HEK293 (cell line): Measurements from ENCODE around the gene CLPTM1.
A peak's percentile ranks its signal among the peaks of the same experiment; 100 is the strongest.

Source experiments
- CTCF ChIA-PET: fragments of 350-600 bp; formaldehyde crosslinking; extraction: SDS; loops from one replicate; lab custom pipeline; 2021; ENCODE audit warnings: antibody characterized with exemption; lab: Yijun Ruan, JAX
- POLR2A ChIA-PET: fragments of 300-600 bp; formaldehyde crosslinking; extraction: SDS; loops from one replicate; lab custom pipeline; 2020; ENCODE audit warnings: antibody characterized with exemption, inconsistent platforms; lab: Yijun Ruan, JAX
- H3K27ac ChIP-seq: fragments of 200-500 bp; sonication (Bioruptor generic); 2 replicates; pipeline ENCODE4 v1.5.1; 2014; ENCODE audit warnings: low read depth, low read length, control low read depth, inconsistent platforms; ENCODE audit errors: extremely low read depth
- H3K36me3 ChIP-seq, 2 experiments: fragments of 200-500 bp in 1 of 2; sonication (Bioruptor generic) in 1 of 2; 1 replicate in 1 of 2; 2 replicates in 1 of 2; pipeline ENCODE4 v1.5.1; 2014 to 2017; ENCODE audit warnings: inconsistent platforms in 2 of 2, low read length in 2 of 2; ENCODE audit not compliant: control insufficient read depth in 2 of 2, insufficient read depth in 1 of 2
- H3K4me1 ChIP-seq: fragments of 200-500 bp; sonication (Bioruptor generic); 2 replicates; pipeline ENCODE4 v1.5.1; 2014; ENCODE audit warnings: mild to moderate bottlenecking, low read length, inconsistent platforms; ENCODE audit not compliant: control insufficient read depth, insufficient read depth
- H3K4me3 ChIP-seq: 2 replicates; pipeline ENCODE4 v1.5.1; 2011; ENCODE audit warnings: low read depth, mild to moderate bottlenecking, control low read depth, low read length, moderate library complexity
- H3K9me3 ChIP-seq: fragments of 200-500 bp; sonication (Bioruptor generic); 2 replicates; pipeline ENCODE4 v1.5.1; 2014; ENCODE audit warnings: low read depth, low read length, inconsistent platforms; ENCODE audit not compliant: control insufficient read depth, insufficient read depth
- GLIS1 ChIP-seq: fragments of 450-650 bp; formaldehyde crosslinking; IDR thresholded peaks from 2 replicates; pipeline ENCODE4 v1.5.1; 2016; ENCODE audit warnings: missing biosample characterization, missing genetic modification characterization
- KLF7 ChIP-seq: fragments of 450-650 bp; formaldehyde crosslinking; IDR thresholded peaks from 2 replicates; pipeline ENCODE4 v1.5.1; 2016; ENCODE audit warnings: missing biosample characterization, missing genetic modification characterization, borderline replicate concordance
- PRDM10 ChIP-seq: fragments of 450-650 bp; formaldehyde crosslinking; IDR thresholded peaks from 2 replicates; pipeline ENCODE4 v1.5.1; 2016; ENCODE audit warnings: missing biosample characterization, missing genetic modification characterization
- PRDM2 ChIP-seq: fragments of 450-650 bp; formaldehyde crosslinking; IDR thresholded peaks from 2 replicates; pipeline ENCODE4 v1.5.1; 2016; ENCODE audit warnings: missing biosample characterization, missing genetic modification characterization, borderline replicate concordance
- PRDM4 ChIP-seq: fragments of 450-650 bp; formaldehyde crosslinking; IDR thresholded peaks from 2 replicates; pipeline ENCODE4 v1.5.1; 2017; ENCODE audit warnings: missing biosample characterization, missing genetic modification characterization
- TRIM28 ChIP-seq: IDR thresholded peaks from 2 replicates; pipeline ENCODE4 v1.6.1; 2011; ENCODE audit warnings: low read length, control low read depth, borderline replicate concordance
- WT1 ChIP-seq: fragments of 450-650 bp; formaldehyde crosslinking; IDR thresholded peaks from 2 replicates; pipeline ENCODE4 v1.5.1; 2016; ENCODE audit warnings: missing biosample characterization, missing genetic modification characterization
- ZBTB21 ChIP-seq: fragments of 450-650 bp; formaldehyde crosslinking; IDR thresholded peaks from 2 replicates; pipeline ENCODE4 v1.5.1; 2017; ENCODE audit warnings: missing biosample characterization, missing genetic modification characterization
- ZBTB7A ChIP-seq: fragments of 450-650 bp; formaldehyde crosslinking; IDR thresholded peaks from 2 replicates; pipeline ENCODE4 v1.5.1; 2016; ENCODE audit warnings: low read depth, missing biosample characterization, missing genetic modification characterization
- ZFP69B ChIP-seq: fragments of 450-650 bp; formaldehyde crosslinking; IDR thresholded peaks from 2 replicates; pipeline ENCODE4 v1.5.1; 2016; ENCODE audit warnings: missing biosample characterization, missing genetic modification characterization
- ZNF133 ChIP-seq: fragments of 450-650 bp; formaldehyde crosslinking; IDR thresholded peaks from 2 replicates; pipeline ENCODE4 v1.5.1; 2016; ENCODE audit warnings: missing biosample characterization, missing genetic modification characterization
- ZNF19 ChIP-seq: fragments of 450-650 bp; formaldehyde crosslinking; IDR thresholded peaks from 2 replicates; pipeline ENCODE4; 2016; ENCODE audit warnings: missing biosample characterization, missing genetic modification characterization, low read depth
- ZNF248 ChIP-seq: fragments of 450-650 bp; formaldehyde crosslinking; IDR thresholded peaks from 2 replicates; pipeline ENCODE4 v1.5.1; 2017; ENCODE audit warnings: missing biosample characterization, missing genetic modification characterization
- ZNF302 ChIP-seq: fragments of 450-650 bp; formaldehyde crosslinking; IDR thresholded peaks from 2 replicates; pipeline ENCODE4 v1.5.1; 2016; ENCODE audit warnings: missing biosample characterization, missing genetic modification characterization, low read depth
- ZNF433 ChIP-seq: fragments of 450-650 bp; formaldehyde crosslinking; IDR thresholded peaks from 2 replicates; pipeline ENCODE4 v1.5.1; 2016; ENCODE audit warnings: missing biosample characterization, missing genetic modification characterization, low read depth
- ZNF488 ChIP-seq: fragments of 450-650 bp; formaldehyde crosslinking; IDR thresholded peaks from 2 replicates; pipeline ENCODE4 v1.5.1; 2016; ENCODE audit warnings: missing biosample characterization, missing genetic modification characterization
- ZNF561 ChIP-seq: fragments of 450-650 bp; IDR thresholded peaks from 2 replicates; pipeline ENCODE4 v1.5.1; 2018; ENCODE audit warnings: missing biosample characterization, missing genetic modification characterization, borderline replicate concordance
- ZNF600 ChIP-seq: fragments of 450-650 bp; formaldehyde crosslinking; IDR thresholded peaks from 2 replicates; pipeline ENCODE4 v1.5.1; 2016; ENCODE audit warnings: missing biosample characterization, missing genetic modification characterization
- ZNF654 ChIP-seq: fragments of 450-650 bp; formaldehyde crosslinking; IDR thresholded peaks from 2 replicates; pipeline ENCODE4 v1.5.1; 2016; ENCODE audit warnings: low read depth, missing biosample characterization, missing genetic modification characterization
- ZNF701 ChIP-seq: fragments of 450-650 bp; formaldehyde crosslinking; IDR thresholded peaks from 2 replicates; pipeline ENCODE4 v1.5.1; 2016; ENCODE audit warnings: missing biosample characterization, missing genetic modification characterization
- ZNF776 ChIP-seq: fragments of 450-650 bp; formaldehyde crosslinking; IDR thresholded peaks from 2 replicates; pipeline ENCODE4 v1.5.0; 2017; ENCODE audit warnings: missing biosample characterization, missing genetic modification characterization, borderline replicate concordance
- ZNF777 ChIP-seq: fragments of 450-650 bp; formaldehyde crosslinking; IDR thresholded peaks from 2 replicates; pipeline ENCODE4 v1.5.1; 2017; ENCODE audit warnings: missing biosample characterization, missing genetic modification characterization, borderline replicate concordance
- ZNF830 ChIP-seq: fragments of 450-650 bp; IDR thresholded peaks from 2 replicates; pipeline ENCODE4 v1.5.0; 2018; ENCODE audit warnings: missing biosample characterization, missing genetic modification characterization, low read depth, mild to moderate bottlenecking, moderate library complexity

CLPTM1 gene

GRCh38 chr19:45011959-45012358 is 56.8 kb downstream of the CLPTM1 start (continued):
- TF ChIP-seq ZNF19 (tag by site-specific recombination) (no peak), KLF7 (tag by site-specific recombination) (no peak), ZBTB7A (tag by site-specific recombination) (no peak), PRDM10 (tag by site-specific recombination) (no peak), ZNF133 (no peak), ZNF777 (no peak)

- Histone ChIP-seq H3K27ac (no peak overlapping the region), H3K4me1 (no peaks in the 10 kb centered on the region; the same call in 1 of the 2 replicates), H3K9me3 (no peaks in the 10 kb centered on the region), H3K4me3 (no peak overlapping the region), H3K36me3 (no peaks in the 10 kb centered on the region; a peak in 1 of 3 replicates)
- CTCF ChIA-PET = interaction anchor here (0.5 to 2.5 kb wide), 16 partner anchors 10 to 578 kb away, joined by 3 to 10 read pairs (median 3); partner anchors contain the start of gene BLOC1S3
- POLR2A ChIA-PET = interaction anchor here (0.8 kb wide), 1 partner anchor 22 kb away, joined by 4 read pairs; no protein-coding TSS in a partner anchor
- TF ChIP-seq ZNF654 (tag by site-specific recombination) (peak; percentile 80), ZNF830 (tag by site-specific recombination) (no peak), ZNF701 (no peak), ZNF302 (tag by site-specific recombination) (no peak), ZBTB21 (tag by site-specific recombination) (no peak), ZNF433 (tag by site-specific recombination) (no peak), ZNF561 (no peak), ZFP69B (tag by site-specific recombination) (peak; percentile 85), TRIM28 (no peak), ZNF776 (tag by site-specific recombination) (no peak), ZNF600 (tag by site-specific recombination) (peak; percentile 50; the same call in 1 of the 2 replicates), ZNF248 (tag by site-specific recombination) (no peak), GLIS1 (tag by site-specific recombination) (no peak), PRDM4 (tag by site-specific recombination) (no peak), ZBTB7A (tag by site-specific recombination) (no peak), PRDM2 (tag by site-specific recombination) (no peak), ZNF488 (tag by site-specific recombination) (no peak), WT1 (tag by site-specific recombination) (no peak)
Measured at GRCh38 chr19:45016388-45017314, 61.5 kb downstream of the CLPTM1 start.
